Measurements from ENCODE around the gene PNPLA1. TPM values are rescaled to one million over a fixed set of nuclear protein-coding genes. Genes with fewer than 3 reads are reported as not detected.

Gene PNPLA1
- total RNA-seq, 4 donors from 2014 or later, result not detected

- TF ChIP-seq CTCF (IDR thresholded peaks at IDR 0.05; ENCODE audit: low read depth), result no peak
Observed at GRCh38 chr6:36308514-36308913, 38.7 kb downstream of the PNPLA1 start.

DNA sequence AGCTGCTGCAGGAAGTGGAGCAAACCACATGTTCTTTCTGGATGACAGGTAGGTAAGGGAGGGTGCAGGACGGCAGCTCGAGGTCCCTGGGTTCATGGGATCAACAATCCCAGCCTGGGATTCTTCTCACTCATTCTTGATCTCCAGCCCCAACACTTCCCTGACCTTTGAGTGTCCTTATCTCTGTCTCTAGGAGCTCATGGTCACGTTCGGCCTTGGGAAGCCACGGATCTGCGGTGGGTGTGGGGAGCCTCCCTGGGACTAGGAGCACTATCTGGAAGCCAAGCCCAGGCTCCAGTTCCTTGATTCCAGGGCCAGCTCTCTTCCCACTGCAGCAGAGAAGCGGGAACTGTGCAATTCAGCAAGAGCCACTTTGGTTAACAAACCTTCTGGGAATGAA is 39.3 kb downstream of the PNPLA1 start:
- no peak for TF ChIP-seq CTCF (IDR thresholded peaks at IDR 0.05; ENCODE audit: low read depth)

DNA sequence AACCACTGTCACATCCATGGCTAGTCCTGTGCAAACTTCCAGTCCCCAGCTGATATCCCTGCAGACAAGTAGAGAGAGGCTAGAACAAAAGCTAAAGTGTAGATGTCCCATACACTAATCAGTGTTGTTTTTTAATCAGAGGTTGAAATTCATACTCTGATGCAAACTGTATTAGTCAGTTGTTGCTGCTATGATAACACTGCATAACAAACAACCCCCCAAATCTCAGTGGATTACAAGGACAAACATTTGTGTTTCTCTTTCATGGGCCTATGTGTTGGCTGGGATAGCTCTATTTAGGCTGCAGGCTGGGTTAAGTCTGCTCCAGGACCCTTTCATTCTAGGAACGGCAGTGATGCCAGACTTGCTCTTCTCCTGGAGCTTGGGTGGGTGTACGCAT is 40.0 kb downstream of the PNPLA1 start:
- TF ChIP-seq CTCF (IDR thresholded peaks at IDR 0.05; ENCODE audit: low read depth), result no peak

DNA sequence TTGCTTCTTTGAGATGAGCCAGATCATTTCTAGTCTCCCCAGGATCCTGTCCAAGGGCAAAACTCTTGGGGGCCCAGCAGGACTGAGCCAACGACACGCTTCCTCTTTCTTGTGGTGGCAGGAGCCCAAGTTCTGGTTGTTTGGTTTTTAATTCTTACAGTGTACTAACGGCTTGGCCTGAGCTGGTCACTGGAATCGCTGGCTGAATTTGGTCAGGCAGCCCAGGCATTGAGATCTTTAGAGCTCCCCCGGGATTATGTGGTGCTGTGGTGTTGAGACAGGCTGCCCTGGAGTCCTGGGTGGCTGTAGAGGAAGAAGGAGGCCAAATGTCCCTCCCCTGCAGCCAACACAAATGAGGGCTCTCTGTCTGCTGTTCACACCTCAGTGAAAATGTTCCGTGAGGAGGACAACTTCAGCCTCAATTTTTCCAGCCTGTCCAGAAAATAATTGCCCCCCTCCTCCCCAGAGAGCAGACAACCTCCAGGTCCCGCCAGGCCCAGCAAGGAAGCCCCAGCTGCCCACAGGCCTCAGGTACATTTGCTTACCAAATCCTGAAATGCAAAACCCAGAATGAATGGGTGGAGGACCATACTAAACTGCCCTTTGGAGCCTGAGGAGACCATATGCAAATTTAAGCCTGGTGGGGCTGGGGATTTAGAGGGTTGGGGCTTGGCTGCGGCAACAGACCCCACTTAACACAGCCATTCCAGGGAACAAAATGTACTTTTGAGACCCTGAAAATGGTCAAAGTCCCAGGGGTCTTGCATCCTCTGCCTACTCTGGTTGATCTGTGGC is 43.2 kb downstream of the PNPLA1 start:
- no peak for TF ChIP-seq CTCF (IDR thresholded peaks at IDR 0.05; ENCODE audit: low read depth)

- no peak for TF ChIP-seq CTCF (IDR thresholded peaks at IDR 0.05; ENCODE audit: low read depth)
Observed at GRCh38 chr6:36313649-36313936, 43.7 kb downstream of the PNPLA1 start.

- TF ChIP-seq CTCF (IDR thresholded peaks at IDR 0.05; ENCODE audit: low read depth), result no peak
Observed at GRCh38 chr6:36314221-36315014, 44.6 kb downstream of the PNPLA1 start.

- no peak for TF ChIP-seq CTCF (IDR thresholded peaks at IDR 0.05; ENCODE audit: low read depth)
Observed at GRCh38 chr6:36315921-36316320, 46.1 kb downstream of the PNPLA1 start.

All from subcutaneous adipose tissue (tissue), 4 donors.